ENCODE measurements around the gene WDCP. TPM values are rescaled to one million over a fixed set of nuclear protein-coding genes. Genes with fewer than 3 reads are reported as not detected.

The WDCP gene
- total RNA-seq, 3 donors from 2014 or later (not counting 1 experiment from before 2014, with no cell fraction given), result 2.4 to 11.8 (median 11.2) TPM

- intact Hi-C loops (cut with micrococcal nuclease), result no loop called here
- H3K9me3 ChIP-seq (ENCODE audit: control insufficient read depth, insufficient read depth, low read length), result no peaks in the 10 kb centered on the region
- H3K4me3 ChIP-seq (ENCODE audit: low read length), result no peak overlapping the region
- H3K27ac ChIP-seq (ENCODE audit: low read length), result no peak overlapping the region
- no peak overlapping the region for H3K4me3 Mint-ChIP-seq
- H3K36me3 Mint-ChIP-seq, result no peaks in the 10 kb centered on the region
- H3K9me3 Mint-ChIP-seq, result no peaks in the 10 kb centered on the region
- H3K4me1 ChIP-seq (ENCODE audit: control insufficient read depth, insufficient read depth, low read length), result peaks cover 29% of the 10 kb centered on the region
- no peak for DNase-seq
- TF ChIP-seq, protein P1, sequence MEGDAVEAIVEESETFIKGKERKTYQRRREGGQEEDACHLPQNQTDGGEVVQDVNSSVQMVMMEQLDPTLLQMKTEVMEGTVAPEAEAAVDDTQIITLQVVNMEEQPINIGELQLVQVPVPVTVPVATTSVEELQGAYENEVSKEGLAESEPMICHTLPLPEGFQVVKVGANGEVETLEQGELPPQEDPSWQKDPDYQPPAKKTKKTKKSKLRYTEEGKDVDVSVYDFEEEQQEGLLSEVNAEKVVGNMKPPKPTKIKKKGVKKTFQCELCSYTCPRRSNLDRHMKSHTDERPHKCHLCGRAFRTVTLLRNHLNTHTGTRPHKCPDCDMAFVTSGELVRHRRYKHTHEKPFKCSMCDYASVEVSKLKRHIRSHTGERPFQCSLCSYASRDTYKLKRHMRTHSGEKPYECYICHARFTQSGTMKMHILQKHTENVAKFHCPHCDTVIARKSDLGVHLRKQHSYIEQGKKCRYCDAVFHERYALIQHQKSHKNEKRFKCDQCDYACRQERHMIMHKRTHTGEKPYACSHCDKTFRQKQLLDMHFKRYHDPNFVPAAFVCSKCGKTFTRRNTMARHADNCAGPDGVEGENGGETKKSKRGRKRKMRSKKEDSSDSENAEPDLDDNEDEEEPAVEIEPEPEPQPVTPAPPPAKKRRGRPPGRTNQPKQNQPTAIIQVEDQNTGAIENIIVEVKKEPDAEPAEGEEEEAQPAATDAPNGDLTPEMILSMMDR (IDR thresholded peaks at IDR 0.05), result no peak
- H3K36me3 ChIP-seq (ENCODE audit: control insufficient read depth, insufficient read depth, low read length), result peaks cover 10% of the 10 kb centered on the region
- no peaks in the 10 kb centered on the region for H3K27me3 Mint-ChIP-seq (ENCODE audit: low read depth in 2 of 2)
- no peaks in the 10 kb centered on the region for H3K27me3 ChIP-seq (ENCODE audit: control insufficient read depth, insufficient read depth, low read length)
- no peak overlapping the region for H3K27ac Mint-ChIP-seq
- WGBS (ENCODE audit: insufficient coverage), result 96% methylated on average over 2 of the region's 2 CpGs
- peaks cover 8 to 40% of the 10 kb centered on the region in 2 donors for H3K4me1 Mint-ChIP-seq
- ATAC-seq, result no peak
These were observed 33.5 kb upstream of the WDCP start for GRCh38 chr2:24080701-24081100.

GRCh38 chr2:24077879-24078278, 30.7 kb upstream of the WDCP start:
- Mint-ChIP-seq H3K4me1 (peaks cover 18 to 33% of the 10 kb centered on the region in 2 donors), H3K9me3 (no peaks in the 10 kb centered on the region), H3K27me3 (ENCODE audit: low read depth in 2 of 2) (no peaks in the 10 kb centered on the region), H3K4me3 (peak overlapping the region; percentile 94), H3K27ac (peak overlapping the region; percentile 94 to 98), H3K36me3 (no peaks in the 10 kb centered on the region)
- Histone ChIP-seq H3K27me3 (ENCODE audit: control insufficient read depth, insufficient read depth, low read length) (no peaks in the 10 kb centered on the region), H3K9me3 (ENCODE audit: control insufficient read depth, insufficient read depth, low read length) (no peaks in the 10 kb centered on the region), H3K27ac (ENCODE audit: low read length) (peak overlapping the region; percentile 89), H3K4me3 (ENCODE audit: low read length) (no peak overlapping the region), H3K36me3 (ENCODE audit: control insufficient read depth, insufficient read depth, low read length) (peaks cover 16% of the 10 kb centered on the region), H3K4me1 (ENCODE audit: control insufficient read depth, insufficient read depth, low read length) (peaks cover 17% of the 10 kb centered on the region)
- DNase-seq, result no peak
- intact Hi-C loops (cut with micrococcal nuclease), result no loop called here
- TF ChIP-seq, protein P1 (IDR thresholded peaks at IDR 0.05), result no peak
- no peak for ATAC-seq
- 94% methylated on average over 1 of the region's 2 CpGs for WGBS (ENCODE audit: insufficient coverage)

- H3K27ac Mint-ChIP-seq, result peak overlapping the region; percentile 94 to 98
- peaks cover 16 to 32% of the 10 kb centered on the region in 2 donors for H3K4me1 Mint-ChIP-seq
- no peaks in the 10 kb centered on the region for H3K36me3 Mint-ChIP-seq
- no peaks in the 10 kb centered on the region for H3K27me3 ChIP-seq (ENCODE audit: control insufficient read depth, insufficient read depth, low read length)
- H3K9me3 ChIP-seq (ENCODE audit: control insufficient read depth, insufficient read depth, low read length), result no peaks in the 10 kb centered on the region
- peaks cover 16% of the 10 kb centered on the region for H3K36me3 ChIP-seq (ENCODE audit: control insufficient read depth, insufficient read depth, low read length)
- no peaks in the 10 kb centered on the region for H3K27me3 Mint-ChIP-seq (ENCODE audit: low read depth in 2 of 2)
- WGBS (ENCODE audit: insufficient coverage), result 23% methylated on average over 8 of the region's 9 CpGs
- TF ChIP-seq, protein P1 (IDR thresholded peaks at IDR 0.05), result no peak
- H3K9me3 Mint-ChIP-seq, result no peaks in the 10 kb centered on the region
- no peak for DNase-seq
- H3K4me3 Mint-ChIP-seq, result peak overlapping the region; percentile 94
- intact Hi-C loops (cut with micrococcal nuclease), result no loop called here
- peak overlapping the region; percentile 89 for H3K27ac ChIP-seq (ENCODE audit: low read length)
- H3K4me1 ChIP-seq (ENCODE audit: control insufficient read depth, insufficient read depth, low read length), result peaks cover 17% of the 10 kb centered on the region
- ATAC-seq, result no peak
- peak overlapping the region; percentile 94 for H3K4me3 ChIP-seq (ENCODE audit: low read length)
These were observed 30.3 kb upstream of the WDCP start for GRCh38 chr2:24077535-24077877.

Measured in natural killer cell (primary cell).